Measurements from ENCODE around the gene SPTBN1. TPM values are rescaled to one million over a fixed set of nuclear protein-coding genes. Genes with fewer than 3 reads are reported as not detected.

Gene SPTBN1
- total and polyA plus RNA-seq, 9 of the 15 experiments (the other 6 are each of a cell fraction or from before 2014, with no cell fraction given): 8.9 to 66.8 (median 31.4) TPM

- TF ChIP-seq, protein P1, sequence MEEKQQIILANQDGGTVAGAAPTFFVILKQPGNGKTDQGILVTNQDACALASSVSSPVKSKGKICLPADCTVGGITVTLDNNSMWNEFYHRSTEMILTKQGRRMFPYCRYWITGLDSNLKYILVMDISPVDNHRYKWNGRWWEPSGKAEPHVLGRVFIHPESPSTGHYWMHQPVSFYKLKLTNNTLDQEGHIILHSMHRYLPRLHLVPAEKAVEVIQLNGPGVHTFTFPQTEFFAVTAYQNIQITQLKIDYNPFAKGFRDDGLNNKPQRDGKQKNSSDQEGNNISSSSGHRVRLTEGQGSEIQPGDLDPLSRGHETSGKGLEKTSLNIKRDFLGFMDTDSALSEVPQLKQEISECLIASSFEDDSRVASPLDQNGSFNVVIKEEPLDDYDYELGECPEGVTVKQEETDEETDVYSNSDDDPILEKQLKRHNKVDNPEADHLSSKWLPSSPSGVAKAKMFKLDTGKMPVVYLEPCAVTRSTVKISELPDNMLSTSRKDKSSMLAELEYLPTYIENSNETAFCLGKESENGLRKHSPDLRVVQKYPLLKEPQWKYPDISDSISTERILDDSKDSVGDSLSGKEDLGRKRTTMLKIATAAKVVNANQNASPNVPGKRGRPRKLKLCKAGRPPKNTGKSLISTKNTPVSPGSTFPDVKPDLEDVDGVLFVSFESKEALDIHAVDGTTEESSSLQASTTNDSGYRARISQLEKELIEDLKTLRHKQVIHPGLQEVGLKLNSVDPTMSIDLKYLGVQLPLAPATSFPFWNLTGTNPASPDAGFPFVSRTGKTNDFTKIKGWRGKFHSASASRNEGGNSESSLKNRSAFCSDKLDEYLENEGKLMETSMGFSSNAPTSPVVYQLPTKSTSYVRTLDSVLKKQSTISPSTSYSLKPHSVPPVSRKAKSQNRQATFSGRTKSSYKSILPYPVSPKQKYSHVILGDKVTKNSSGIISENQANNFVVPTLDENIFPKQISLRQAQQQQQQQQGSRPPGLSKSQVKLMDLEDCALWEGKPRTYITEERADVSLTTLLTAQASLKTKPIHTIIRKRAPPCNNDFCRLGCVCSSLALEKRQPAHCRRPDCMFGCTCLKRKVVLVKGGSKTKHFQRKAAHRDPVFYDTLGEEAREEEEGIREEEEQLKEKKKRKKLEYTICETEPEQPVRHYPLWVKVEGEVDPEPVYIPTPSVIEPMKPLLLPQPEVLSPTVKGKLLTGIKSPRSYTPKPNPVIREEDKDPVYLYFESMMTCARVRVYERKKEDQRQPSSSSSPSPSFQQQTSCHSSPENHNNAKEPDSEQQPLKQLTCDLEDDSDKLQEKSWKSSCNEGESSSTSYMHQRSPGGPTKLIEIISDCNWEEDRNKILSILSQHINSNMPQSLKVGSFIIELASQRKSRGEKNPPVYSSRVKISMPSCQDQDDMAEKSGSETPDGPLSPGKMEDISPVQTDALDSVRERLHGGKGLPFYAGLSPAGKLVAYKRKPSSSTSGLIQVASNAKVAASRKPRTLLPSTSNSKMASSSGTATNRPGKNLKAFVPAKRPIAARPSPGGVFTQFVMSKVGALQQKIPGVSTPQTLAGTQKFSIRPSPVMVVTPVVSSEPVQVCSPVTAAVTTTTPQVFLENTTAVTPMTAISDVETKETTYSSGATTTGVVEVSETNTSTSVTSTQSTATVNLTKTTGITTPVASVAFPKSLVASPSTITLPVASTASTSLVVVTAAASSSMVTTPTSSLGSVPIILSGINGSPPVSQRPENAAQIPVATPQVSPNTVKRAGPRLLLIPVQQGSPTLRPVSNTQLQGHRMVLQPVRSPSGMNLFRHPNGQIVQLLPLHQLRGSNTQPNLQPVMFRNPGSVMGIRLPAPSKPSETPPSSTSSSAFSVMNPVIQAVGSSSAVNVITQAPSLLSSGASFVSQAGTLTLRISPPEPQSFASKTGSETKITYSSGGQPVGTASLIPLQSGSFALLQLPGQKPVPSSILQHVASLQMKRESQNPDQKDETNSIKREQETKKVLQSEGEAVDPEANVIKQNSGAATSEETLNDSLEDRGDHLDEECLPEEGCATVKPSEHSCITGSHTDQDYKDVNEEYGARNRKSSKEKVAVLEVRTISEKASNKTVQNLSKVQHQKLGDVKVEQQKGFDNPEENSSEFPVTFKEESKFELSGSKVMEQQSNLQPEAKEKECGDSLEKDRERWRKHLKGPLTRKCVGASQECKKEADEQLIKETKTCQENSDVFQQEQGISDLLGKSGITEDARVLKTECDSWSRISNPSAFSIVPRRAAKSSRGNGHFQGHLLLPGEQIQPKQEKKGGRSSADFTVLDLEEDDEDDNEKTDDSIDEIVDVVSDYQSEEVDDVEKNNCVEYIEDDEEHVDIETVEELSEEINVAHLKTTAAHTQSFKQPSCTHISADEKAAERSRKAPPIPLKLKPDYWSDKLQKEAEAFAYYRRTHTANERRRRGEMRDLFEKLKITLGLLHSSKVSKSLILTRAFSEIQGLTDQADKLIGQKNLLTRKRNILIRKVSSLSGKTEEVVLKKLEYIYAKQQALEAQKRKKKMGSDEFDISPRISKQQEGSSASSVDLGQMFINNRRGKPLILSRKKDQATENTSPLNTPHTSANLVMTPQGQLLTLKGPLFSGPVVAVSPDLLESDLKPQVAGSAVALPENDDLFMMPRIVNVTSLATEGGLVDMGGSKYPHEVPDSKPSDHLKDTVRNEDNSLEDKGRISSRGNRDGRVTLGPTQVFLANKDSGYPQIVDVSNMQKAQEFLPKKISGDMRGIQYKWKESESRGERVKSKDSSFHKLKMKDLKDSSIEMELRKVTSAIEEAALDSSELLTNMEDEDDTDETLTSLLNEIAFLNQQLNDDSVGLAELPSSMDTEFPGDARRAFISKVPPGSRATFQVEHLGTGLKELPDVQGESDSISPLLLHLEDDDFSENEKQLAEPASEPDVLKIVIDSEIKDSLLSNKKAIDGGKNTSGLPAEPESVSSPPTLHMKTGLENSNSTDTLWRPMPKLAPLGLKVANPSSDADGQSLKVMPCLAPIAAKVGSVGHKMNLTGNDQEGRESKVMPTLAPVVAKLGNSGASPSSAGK (IDR thresholded peaks at IDR 0.05): no peak
- TF ChIP-seq, protein P2, sequence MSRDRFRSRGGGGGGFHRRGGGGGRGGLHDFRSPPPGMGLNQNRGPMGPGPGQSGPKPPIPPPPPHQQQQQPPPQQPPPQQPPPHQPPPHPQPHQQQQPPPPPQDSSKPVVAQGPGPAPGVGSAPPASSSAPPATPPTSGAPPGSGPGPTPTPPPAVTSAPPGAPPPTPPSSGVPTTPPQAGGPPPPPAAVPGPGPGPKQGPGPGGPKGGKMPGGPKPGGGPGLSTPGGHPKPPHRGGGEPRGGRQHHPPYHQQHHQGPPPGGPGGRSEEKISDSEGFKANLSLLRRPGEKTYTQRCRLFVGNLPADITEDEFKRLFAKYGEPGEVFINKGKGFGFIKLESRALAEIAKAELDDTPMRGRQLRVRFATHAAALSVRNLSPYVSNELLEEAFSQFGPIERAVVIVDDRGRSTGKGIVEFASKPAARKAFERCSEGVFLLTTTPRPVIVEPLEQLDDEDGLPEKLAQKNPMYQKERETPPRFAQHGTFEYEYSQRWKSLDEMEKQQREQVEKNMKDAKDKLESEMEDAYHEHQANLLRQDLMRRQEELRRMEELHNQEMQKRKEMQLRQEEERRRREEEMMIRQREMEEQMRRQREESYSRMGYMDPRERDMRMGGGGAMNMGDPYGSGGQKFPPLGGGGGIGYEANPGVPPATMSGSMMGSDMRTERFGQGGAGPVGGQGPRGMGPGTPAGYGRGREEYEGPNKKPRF (IDR thresholded peaks at IDR 0.05; ENCODE audit: low read depth, low read length): no peak
- no peak for TF ChIP-seq SP2 (IDR thresholded peaks at IDR 0.05; ENCODE audit: extremely low read depth, low read depth, low read length, poor library complexity, severe bottlenecking)
- TF ChIP-seq ZFP30 (CRISPR knock-in tag; IDR thresholded peaks at IDR 0.05; ENCODE audit: borderline replicate concordance): no peak
These were observed 17.7 kb downstream of the SPTBN1 start (continued) for GRCh38 chr2:54473851-54474250.

All from K562 (cell line).